ENCODE measurements around the gene CBLN4. TPM values are rescaled to one million over a fixed set of nuclear protein-coding genes. Genes with fewer than 3 reads are reported as not detected.

Gene CBLN4
- polyA plus RNA-seq, 5 donors, result 0.15 to 0.61 (median 0.22) TPM

DNA sequence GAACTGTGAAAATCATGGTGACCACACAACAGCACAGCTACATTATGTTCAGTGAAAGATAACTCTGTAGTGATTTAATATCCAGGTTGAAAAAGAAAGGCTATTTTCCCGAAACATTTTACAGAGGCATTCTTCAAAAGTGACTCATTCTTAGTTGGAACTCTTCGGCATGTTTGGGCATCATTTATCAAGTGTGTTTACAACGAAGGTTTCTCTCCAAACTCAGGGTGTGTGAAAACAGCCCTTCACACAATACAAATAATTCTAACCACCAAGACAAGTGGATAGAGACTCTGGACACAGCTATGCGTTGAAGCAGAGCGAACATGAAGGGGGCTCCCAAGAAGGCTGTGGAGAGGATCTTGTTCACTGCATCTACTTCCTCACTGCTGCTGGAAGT, 57.6 kb downstream of the CBLN4 start:
- DNase-seq, result no peak

Other genes starting within 250 kb of the CBLN4 start
- not detected for gene MC3R, start 243.2 kb upstream of the CBLN4 start, polyA plus RNA-seq (ENCODE audit: insufficient read depth in 1 of 5, insufficient read length in 5 of 5, low replicate concordance in 1 of 5)